IMR-90 (cell line): ENCODE measurements around the gene CAMTA1. TPM values are rescaled to one million over a fixed set of nuclear protein-coding genes. Genes with fewer than 3 reads are reported as not detected.

ENCODE experiments used
- ATAC-seq: fragments of 200-7000 bp; cut with Tn5 transposase; 2 replicates; pipeline ENCODE4 v1.9.1; 2020; ENCODE audit warnings: low read depth, mild to moderate bottlenecking, moderate library complexity
- BruUV-seq: library from RNA; stranded (reverse); fragments of 400-500 nt; replicated peaks from 2 replicates; lab custom pipeline; 2021; lab: Mats Ljungman, UMichigan
- CTCF ChIA-PET: fragments of 300-600 bp; formaldehyde crosslinking; extraction: SDS; loops from one replicate; lab custom pipeline; 2021; ENCODE audit warnings: antibody characterized with exemption; lab: Yijun Ruan, JAX
- POLR2A ChIA-PET: fragments of 300-600 bp; sonication (Branson Sonifier 250); formaldehyde crosslinking; loops from one replicate; lab custom pipeline; 2022; ENCODE audit warnings: antibody characterized with exemption; ENCODE audit not compliant: unreplicated experiment; lab: Charles Lee
- DNase-seq: peaks from one replicate; pipeline ENCODE4 v3.0.0; 2013
- H2AFZ ChIP-seq: replicated peaks from 2 replicates; pipeline ENCODE3; 2013; ENCODE audit warnings: low read length, mild to moderate bottlenecking; ENCODE audit not compliant: poor library complexity
- H2AK5ac ChIP-seq: 2 replicates; pipeline ENCODE4 v1.6.1; 2013; ENCODE audit warnings: low read depth, low read length, inconsistent platforms
- H2AK9ac ChIP-seq: replicated peaks from 2 replicates; pipeline ENCODE3; 2013; ENCODE audit warnings: mild to moderate bottlenecking, low read depth, low read length, moderate library complexity; ENCODE audit not compliant: poor library complexity
- H2BK120ac ChIP-seq: 2 replicates; pipeline ENCODE4 v1.6.1; 2013; ENCODE audit warnings: low read depth, low read length, inconsistent platforms
- H2BK15ac ChIP-seq: 3 replicates; pipeline ENCODE4 v1.6.1; 2013; ENCODE audit warnings: low read depth, low read length, inconsistent platforms
- H2BK20ac ChIP-seq: 2 replicates; pipeline ENCODE4 v1.6.1; 2013; ENCODE audit warnings: low read depth, mild to moderate bottlenecking, inconsistent platforms, low read length, moderate library complexity
- H2BK5ac ChIP-seq: 2 replicates; pipeline ENCODE4 v1.6.1; 2013; ENCODE audit warnings: mild to moderate bottlenecking, low read depth, low read length, inconsistent platforms; ENCODE audit not compliant: poor library complexity, severe bottlenecking
- H3K14ac ChIP-seq: replicated peaks from 2 replicates; pipeline ENCODE4 v1.6.1; 2013; ENCODE audit warnings: low read depth, low read length, inconsistent platforms
- H3K18ac ChIP-seq: 2 replicates; pipeline ENCODE4 v1.6.1; 2013; ENCODE audit warnings: low read depth, low read length, control low read depth
- H3K23ac ChIP-seq: 2 replicates; pipeline ENCODE4 v1.6.1; 2013; ENCODE audit warnings: low read depth, low read length, inconsistent platforms
- H3K27ac ChIP-seq: 2 replicates; pipeline ENCODE4 v1.5.1; 2013; ENCODE audit warnings: mild to moderate bottlenecking, control low read depth, low read length; ENCODE audit not compliant: insufficient read depth
- H3K27me3 ChIP-seq: 2 replicates; pipeline ENCODE4 v1.6.1; 2013; ENCODE audit warnings: low read length; ENCODE audit not compliant: control insufficient read depth, insufficient read depth
- H3K36me3 ChIP-seq: 2 replicates; pipeline ENCODE4 v1.6.1; 2013; ENCODE audit warnings: low read length, mixed read lengths; ENCODE audit not compliant: control insufficient read depth, insufficient read depth
- H3K4ac ChIP-seq: 2 replicates; pipeline ENCODE4 v1.6.1; 2013; ENCODE audit warnings: low read depth, low read length, inconsistent platforms
- H3K4me1 ChIP-seq: 2 replicates; pipeline ENCODE4 v1.6.1; 2013; ENCODE audit warnings: low read length, mixed read lengths; ENCODE audit not compliant: control insufficient read depth, insufficient read depth
- H3K4me2 ChIP-seq: 2 replicates; pipeline ENCODE4 v1.6.1; 2013; ENCODE audit warnings: low read depth, mild to moderate bottlenecking, control low read depth, low read length, moderate library complexity
- H3K4me3 ChIP-seq: 2 replicates; pipeline ENCODE4 v1.5.1; 2013; ENCODE audit warnings: low read depth, mild to moderate bottlenecking, control low read depth, low read length, moderate library complexity; ENCODE audit not compliant: insufficient read depth
- H3K56ac ChIP-seq: 2 replicates; pipeline ENCODE4 v1.6.1; 2013; ENCODE audit warnings: low read length, inconsistent platforms; ENCODE audit not compliant: insufficient read depth; ENCODE audit errors: extremely low read depth
- H3K79me1 ChIP-seq, 2 experiments: 2 replicates each; pipeline ENCODE4 v1.6.1; 2013; ENCODE audit warnings: low read length in 2 of 2, inconsistent platforms in 1 of 2, low read depth in 1 of 2
- H3K9ac ChIP-seq: 2 replicates; pipeline ENCODE4 v1.6.1; 2013; ENCODE audit warnings: low read depth, low read length, control low read depth
- H3K9me1 ChIP-seq: 2 replicates; pipeline ENCODE4 v1.6.1; 2013; ENCODE audit warnings: low read length, inconsistent platforms; ENCODE audit not compliant: insufficient read depth
- H3K9me3 ChIP-seq: 2 replicates; pipeline ENCODE4 v1.6.1; 2013; ENCODE audit warnings: low read length; ENCODE audit not compliant: control insufficient read depth, insufficient read depth
- H4K20me1 ChIP-seq: 2 replicates; pipeline ENCODE4 v1.6.1; 2013; ENCODE audit warnings: low read length, inconsistent platforms; ENCODE audit not compliant: insufficient read depth
- H4K5ac ChIP-seq: 2 replicates; pipeline ENCODE4 v1.6.1; 2013; ENCODE audit warnings: mild to moderate bottlenecking, low read depth, low read length, control low read depth
- H4K8ac ChIP-seq, 2 experiments: 2 replicates each; pipeline ENCODE4 v1.6.1; 2013; ENCODE audit warnings: low read depth in 2 of 2, low read length in 2 of 2, control low read depth in 1 of 2, inconsistent platforms in 1 of 2
- H4K91ac ChIP-seq: 2 replicates; pipeline ENCODE4 v1.6.1; 2013; ENCODE audit warnings: low read depth, low read length, inconsistent platforms; ENCODE audit not compliant: insufficient read depth
- BHLHE40 ChIP-seq: fragments of 150-350 bp; IDR thresholded peaks from 2 replicates; pipeline ENCODE4 v1.6.1; 2016; ENCODE audit warnings: mild to moderate bottlenecking, low read depth, low read length
- CEBPB ChIP-seq: IDR thresholded peaks from 2 replicates; pipeline ENCODE4 v1.6.1; 2012; ENCODE audit warnings: low read depth, low read length, improper control_type of control experiment
- CHD1 ChIP-seq: IDR thresholded peaks from 2 replicates; pipeline ENCODE4 v1.6.1; 2012; ENCODE audit warnings: low read depth, low read length, improper control_type of control experiment
- CTCF ChIP-seq: conservative IDR thresholded peaks from 2 replicates; pipeline ENCODE4 v1.5.1; 2012; ENCODE audit warnings: mild to moderate bottlenecking, low read depth, low read length, improper control_type of control experiment
- ELK1 ChIP-seq: fragments of 150-350 bp; IDR thresholded peaks from 2 replicates; pipeline ENCODE4 v1.6.1; 2016; ENCODE audit warnings: low read depth, mild to moderate bottlenecking, low read length, moderate library complexity, borderline replicate concordance
- FOS ChIP-seq: fragments of 150-350 bp; IDR thresholded peaks from 2 replicates; pipeline ENCODE4 v1.6.1; 2016; ENCODE audit warnings: low read depth, low read length
- MAFK ChIP-seq: IDR thresholded peaks from 2 replicates; pipeline ENCODE4 v1.6.1; 2012; ENCODE audit warnings: low read depth, low read length, improper control_type of control experiment
- MAZ ChIP-seq: IDR thresholded peaks from 2 replicates; pipeline ENCODE4 v1.6.1; 2012; ENCODE audit warnings: low read depth, mild to moderate bottlenecking, low read length, improper control_type of control experiment, moderate library complexity, borderline replicate concordance
- MXI1 ChIP-seq: IDR thresholded peaks from 2 replicates; pipeline ENCODE4 v1.6.1; 2012; ENCODE audit warnings: low read depth, mild to moderate bottlenecking, low read length, moderate library complexity, borderline replicate concordance
- NFE2L2 ChIP-seq: fragments of 150-350 bp; IDR thresholded peaks from 2 replicates; pipeline ENCODE4 v1.6.1; 2016; ENCODE audit warnings: low read depth, mild to moderate bottlenecking, low read length
- POLR2A ChIP-seq: IDR thresholded peaks from 2 replicates; pipeline ENCODE4 v1.6.1; 2012; ENCODE audit warnings: mild to moderate bottlenecking, low read depth, low read length
- RAD21 ChIP-seq: IDR thresholded peaks from 2 replicates; pipeline ENCODE4 v1.6.1; 2012; ENCODE audit warnings: low read length, improper control_type of control experiment
- RCOR1 ChIP-seq: IDR thresholded peaks from 2 replicates; pipeline ENCODE4 v1.6.1; 2012; ENCODE audit warnings: mild to moderate bottlenecking, low read length, improper control_type of control experiment; ENCODE audit not compliant: insufficient replicate concordance
- RFX5 ChIP-seq: IDR thresholded peaks from 2 replicates; pipeline ENCODE4 v1.8.0; 2012; ENCODE audit warnings: low read depth, mild to moderate bottlenecking, low read length, moderate library complexity
- SMC3 ChIP-seq: fragments of 150-350 bp; IDR thresholded peaks from 2 replicates; pipeline ENCODE4 v1.6.1; 2016; ENCODE audit warnings: low read depth, mild to moderate bottlenecking, antibody characterized with exemption, low read length, moderate library complexity
- USF2 ChIP-seq: fragments of 150-350 bp; IDR thresholded peaks from 2 replicates; pipeline ENCODE4 v1.6.1; 2017; ENCODE audit warnings: mild to moderate bottlenecking, antibody characterized with exemption, low read length, low read depth
- WGBS, 2 experiments: methylation state at CpG; one replicate each; pipeline versions ENCODE4 v1.1.5 to v1.1.7; 2013; ENCODE audit warnings: missing lambda C conversion rate in 2 of 2; ENCODE audit not compliant: insufficient read length in 1 of 2; ENCODE audit errors: extremely low coverage in 2 of 2; 5-methylcytosine and 5-hydroxymethylcytosine counted together
- dilution Hi-C: fragments of 300-500 bp; cut with HindIII; formaldehyde crosslinking; loops from one replicate; pipeline ENCODE4 v1.14.3; 2018; ENCODE audit warnings: low sequenced_read_pairs; ENCODE audit not compliant: unreplicated experiment
- in situ Hi-C: fragments of 300-500 bp; cut with MboI; formaldehyde crosslinking; loops from 3 replicates; pipeline ENCODE4 v1.14.3; 2019; ENCODE audit warnings: low sequenced_read_pairs, inconsistent platforms, mixed read lengths
- intact Hi-C: fragments of 100-400 bp; cut with micrococcal nuclease; formaldehyde crosslinking; loops from 2 replicates; pipeline ENCODE4 v1.10.0; 2022
- polyA plus RNA-seq, 3 experiments: library from polyadenylated mRNA; depleted of rRNA; stranded (reverse); fragments of >200 nt; gene quantifications; 2 replicates each; pipeline ENCODE4 v1.2.3, GENCODE V29; 2012; ENCODE audit warnings: low replicate concordance in 1 of 3
- total RNA-seq: library from RNA; depleted of rRNA; stranded (reverse); fragments of >200 nt; gene quantifications from 2 replicates; pipeline ENCODE4 v1.2.3, GENCODE V29; 2012

The CAMTA1 gene
- total and polyA plus RNA-seq, 2 of the 4 experiments (the other 2 are of a cell fraction), result 35.5 to 74.3 TPM

- no TSS peak for BruUV-seq
- in situ Hi-C loops, result no loop called here
- no peak overlapping the region for H2BK20ac ChIP-seq
- H2AFZ ChIP-seq, result no peak overlapping the region
- POLR2A ChIA-PET, result no interaction called here
- no peak overlapping the region for H3K9ac ChIP-seq
- no peak overlapping the region for H3K4me3 ChIP-seq
- no peak overlapping the region for H3K18ac ChIP-seq
- H4K5ac ChIP-seq, result no peak overlapping the region
- H3K23ac ChIP-seq, result no peak overlapping the region
- no peak overlapping the region for H3K4me2 ChIP-seq
- H2AK5ac ChIP-seq, result no peak overlapping the region
- H4K91ac ChIP-seq, result no peak overlapping the region
- no peak for ATAC-seq
- no peaks in the 10 kb centered on the region for H3K36me3 ChIP-seq
- CTCF ChIA-PET, result no interaction called here
- peaks cover 21% of the 10 kb centered on the region for H3K27me3 ChIP-seq
- no peak overlapping the region for H2BK120ac ChIP-seq
- no peak overlapping the region for H3K14ac ChIP-seq
- H3K4me1 ChIP-seq, result peaks cover 2% of the 10 kb centered on the region; the same call in 1 of the 2 replicates
- no peak overlapping the region for H3K56ac ChIP-seq
- no peaks in the 10 kb centered on the region for H3K79me1 ChIP-seq
- TF ChIP-seq CTCF, result no peak
- TF ChIP-seq MAZ, result no peak
- no peak for TF ChIP-seq RAD21
- TF ChIP-seq FOS, result no peak
- no peak for TF ChIP-seq BHLHE40
- TF ChIP-seq NFE2L2, result no peak
- TF ChIP-seq ELK1, result no peak
- no peak for TF ChIP-seq RFX5
- no peak for TF ChIP-seq CEBPB
- TF ChIP-seq CHD1, result no peak
- no peak for TF ChIP-seq RCOR1
- TF ChIP-seq SMC3, result no peak
- no peak for TF ChIP-seq MAFK
- TF ChIP-seq MXI1, result no peak
- TF ChIP-seq POLR2A, result no peak
- TF ChIP-seq USF2, result no peak
- H4K8ac ChIP-seq, result no peak overlapping the region
- H2BK5ac ChIP-seq, result no peak overlapping the region
- 88% methylated on average over 6 of the region's 13 CpGs; no CpG with 5 or more reads in 1 of the 2 experiments for WGBS, 2 experiments
- no peak overlapping the region for H2AK9ac ChIP-seq
- H2BK15ac ChIP-seq, result no peak overlapping the region
- no peaks in the 10 kb centered on the region for H4K20me1 ChIP-seq
- H3K9me3 ChIP-seq, result no peaks in the 10 kb centered on the region
- DNase-seq, result peak; percentile 52
- no peaks in the 10 kb centered on the region for H3K9me1 ChIP-seq
- H3K4ac ChIP-seq, result no peak overlapping the region
- H3K27ac ChIP-seq, result no peak overlapping the region
- dilution Hi-C loops, result no loop called here
- intact Hi-C loops, result no loop called here
Measured at GRCh38 chr1:6969106-6969505, 183.9 kb downstream of the CAMTA1 start.
